ENCODE data around the gene ARF3.
"Not testable (repeated sequence)": the region's sequence is repeated elsewhere in the genome, so short reads cannot be mapped to it uniquely, and the experiment has no call there.

Gene ARF3

GRCh38 chr12:48924617-48925303, 32.5 kb downstream of the ARF3 start:
- peak; percentile 68 for DNase-seq

- DNase-seq, result no peak
These were observed 34.2 kb downstream of the ARF3 start for GRCh38 chr12:48923117-48923516.

- DNase-seq, result peak; percentile 35
These were observed 39.3 kb downstream of the ARF3 start for GRCh38 chr12:48917857-48918537.

DNA sequence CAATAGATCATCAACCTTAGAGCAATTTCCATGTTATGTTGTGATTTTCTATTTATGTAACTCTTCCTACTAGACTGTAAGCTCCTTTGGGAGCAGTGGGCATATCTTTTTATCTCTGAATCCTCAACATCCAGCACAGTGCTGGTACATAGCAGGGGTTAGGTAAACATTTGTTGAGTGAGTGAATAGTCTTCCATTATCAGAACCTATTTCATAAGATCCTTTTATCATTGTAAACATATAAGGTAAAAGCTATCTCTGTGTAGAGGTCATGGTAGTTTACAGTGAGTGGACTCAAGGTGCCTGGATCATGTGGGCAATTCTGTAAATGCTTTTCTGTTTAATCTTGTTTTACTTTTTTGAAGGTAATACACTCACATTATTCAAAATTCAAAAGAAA, 47.1 kb downstream of the ARF3 start:
- no peak for DNase-seq

- not testable (repeated sequence) for DNase-seq
These were observed 47.6 kb downstream of the ARF3 start for GRCh38 chr12:48909698-48910097.

DNA sequence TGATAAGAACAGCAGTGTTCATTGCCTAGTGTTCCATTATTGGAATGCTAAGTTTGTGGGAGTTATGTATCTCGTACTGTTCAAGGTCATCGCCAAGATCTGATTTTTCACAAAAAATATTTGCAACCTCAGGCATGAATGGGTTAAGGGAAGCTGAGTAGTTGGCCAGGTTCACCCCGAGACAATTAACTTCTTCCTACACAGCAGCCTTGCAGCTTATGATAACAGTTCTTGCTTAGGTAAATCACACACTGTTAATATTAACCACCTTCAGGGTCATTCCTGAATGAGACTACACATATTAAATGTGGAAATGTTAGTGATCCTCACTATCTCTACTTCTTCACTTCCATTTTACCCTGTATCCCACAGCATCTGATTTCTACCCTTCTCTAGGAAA, 50.0 kb downstream of the ARF3 start:
- no peak for DNase-seq

GRCh38 chr12:48903982-48904411, 53.3 kb downstream of the ARF3 start:
- peak; percentile 82 for DNase-seq

DNA sequence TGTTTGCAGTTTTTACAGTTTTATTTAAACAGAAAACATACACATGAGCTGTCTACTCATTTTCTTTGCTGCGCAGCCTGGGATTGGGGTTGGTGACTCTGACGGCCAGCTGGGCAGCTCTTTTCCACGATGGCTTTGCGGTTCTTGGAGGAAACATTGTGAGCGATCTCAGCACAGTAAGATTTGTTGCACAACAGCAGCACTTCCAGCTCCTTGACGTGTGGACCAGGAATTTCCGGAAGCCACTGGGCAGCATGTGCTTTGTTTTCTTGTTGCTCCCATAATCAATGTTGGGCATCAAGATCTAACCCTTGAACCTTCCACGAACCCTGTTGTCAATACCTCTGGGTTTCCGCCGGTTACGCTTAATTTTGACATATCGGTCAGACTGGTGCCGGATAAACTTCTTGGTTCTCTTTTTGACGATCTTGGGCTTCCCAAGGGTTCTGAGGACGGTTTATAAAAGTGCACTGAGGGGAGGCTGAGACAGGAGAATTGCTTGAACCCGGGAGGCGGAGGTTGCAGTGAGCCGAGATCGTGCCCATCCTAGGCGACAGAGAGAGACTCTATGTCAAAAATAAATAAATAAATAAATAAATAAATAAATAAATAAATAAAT, 53.8 kb downstream of the ARF3 start:
- no peak for DNase-seq

DNA sequence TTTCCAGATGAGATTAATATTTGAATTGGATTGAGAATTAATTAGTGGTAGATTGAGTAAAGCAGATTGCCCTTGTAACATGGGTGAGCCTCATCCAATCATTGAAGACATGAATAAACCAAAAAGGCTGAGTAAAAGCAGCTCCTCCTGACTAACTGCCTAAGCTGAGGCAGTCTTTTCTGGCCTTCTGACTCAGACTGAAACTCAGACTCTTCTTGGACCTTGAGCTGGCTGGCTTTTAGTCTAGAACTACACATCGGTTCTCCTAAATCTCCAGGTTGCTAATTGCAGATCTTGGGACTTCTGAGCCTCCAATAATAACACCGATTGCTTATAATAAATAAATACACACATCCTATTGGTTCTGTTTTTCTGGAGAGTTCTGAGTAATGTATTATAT, 56.0 kb downstream of the ARF3 start:
- DNase-seq, result no peak

DNA sequence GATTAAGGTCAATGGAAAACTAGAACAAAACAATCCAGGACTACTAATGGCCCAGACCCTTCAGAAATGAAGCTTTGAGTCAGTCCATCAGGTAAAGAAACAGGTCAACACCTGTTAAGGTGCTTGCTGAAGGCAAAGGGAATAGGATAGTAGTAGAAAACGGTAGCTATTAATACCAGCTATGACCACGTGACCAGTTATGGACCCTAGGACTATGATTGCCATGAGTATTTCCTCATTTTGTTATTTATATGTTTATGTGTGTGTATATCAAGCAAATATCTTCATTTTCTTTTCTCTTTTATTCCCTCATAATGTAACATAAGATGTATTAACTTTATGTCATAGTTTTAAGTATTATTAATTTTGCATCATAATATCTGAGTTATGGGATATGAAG, 57.6 kb downstream of the ARF3 start:
- no peak for DNase-seq

DNA sequence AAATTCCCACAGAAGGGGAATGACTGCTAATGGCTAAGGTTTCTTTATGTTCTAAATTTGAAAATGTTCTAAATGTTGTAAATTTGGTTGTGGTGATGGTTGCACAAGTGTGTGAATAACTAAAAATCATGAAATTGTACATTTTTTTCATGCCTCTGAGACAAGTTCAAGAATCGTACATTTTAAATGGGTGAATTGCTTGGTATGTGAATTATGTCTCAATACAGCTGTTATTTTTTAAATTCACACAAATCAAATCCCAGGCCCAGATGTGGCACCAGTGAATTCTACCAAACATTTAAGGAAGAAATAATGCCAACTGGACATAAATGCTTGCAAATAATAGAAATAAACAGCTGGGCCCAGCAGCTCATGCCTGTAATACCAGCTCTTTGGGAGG, 63.0 kb downstream of the ARF3 start:
- no peak for DNase-seq

DNA sequence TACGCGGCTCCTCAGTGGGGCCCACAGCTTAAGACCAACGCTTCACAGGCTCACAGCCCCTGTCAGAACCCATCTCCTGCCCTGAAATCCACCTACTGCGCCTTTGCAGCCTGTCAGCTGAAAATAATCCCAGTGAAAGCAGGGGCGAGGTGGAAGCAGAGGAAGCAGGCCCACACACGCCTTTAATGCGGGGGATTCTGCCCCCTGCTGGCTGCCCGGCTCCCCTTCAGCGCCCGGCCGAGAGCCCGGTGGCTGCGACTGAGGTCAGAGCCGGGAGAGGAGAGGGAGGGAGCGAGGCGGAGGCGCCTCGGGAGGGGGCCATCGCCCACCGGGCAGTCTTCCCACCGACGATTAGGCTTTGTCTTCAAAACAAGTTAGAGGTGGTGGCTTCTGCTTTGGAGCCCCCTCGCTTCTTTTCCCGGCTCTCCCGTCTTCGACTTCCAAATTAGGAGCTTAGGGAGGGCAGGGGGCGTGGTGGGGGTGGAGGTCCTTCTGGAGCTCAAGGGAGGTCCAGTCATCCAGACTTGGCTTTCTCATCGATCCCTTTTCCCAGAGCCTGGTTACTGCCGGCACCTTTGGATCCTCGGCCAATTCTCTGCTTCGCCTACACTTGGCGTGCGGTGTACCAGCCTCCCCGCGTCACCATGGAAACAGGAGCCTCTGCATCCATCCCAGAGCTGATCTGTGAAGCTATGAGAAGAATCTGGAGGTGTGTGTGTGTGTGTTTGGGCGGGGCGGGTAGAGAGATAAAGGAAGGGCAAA, 66.4 kb downstream of the ARF3 start:
- DNase-seq, result peak; percentile 63

DNA sequence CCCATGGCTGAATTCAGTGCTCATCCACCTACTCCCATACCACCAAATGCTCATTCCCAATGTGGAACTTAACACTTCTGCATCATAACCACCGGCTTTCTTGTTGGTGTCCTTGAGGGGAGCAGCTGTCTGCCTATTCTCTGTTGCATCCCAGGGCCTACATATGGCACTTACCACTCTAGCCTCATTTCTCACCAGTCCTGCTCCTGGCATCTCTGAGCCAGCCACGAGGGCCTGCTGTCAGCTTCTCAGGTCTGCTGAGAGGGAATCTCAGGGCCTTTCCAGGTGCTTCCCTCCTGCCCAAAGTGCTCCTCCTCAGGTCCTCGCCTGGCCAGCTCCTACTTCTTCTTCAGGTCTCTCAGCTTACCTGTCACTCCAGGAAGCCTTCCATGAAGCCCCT, 67.6 kb downstream of the ARF3 start:
- DNase-seq, result no peak
